HFFc6 (cell line): ENCODE data around the gene PTCHD4. TPM values are rescaled to one million over a fixed set of nuclear protein-coding genes. Genes with fewer than 3 reads are reported as not detected.
A peak's percentile ranks its signal among the peaks of the same experiment; 100 is the strongest.

Experiments used
- DNase-seq: peaks from one replicate; pipeline ENCODE4 v3.0.0-alpha.2; 2018
- H3K27ac Mint-ChIP-seq: 2 replicates; pipeline ENCODE4 v1.8.0; 2020; ENCODE audit warnings: mild to moderate bottlenecking, mixed read lengths
- H3K27me3 Mint-ChIP-seq: 2 replicates; pipeline ENCODE4 v1.8.0; 2021; ENCODE audit warnings: mild to moderate bottlenecking, moderate library complexity, mixed read lengths; ENCODE audit not compliant: insufficient read depth
- H3K36me3 Mint-ChIP-seq: 2 replicates; pipeline ENCODE4 v1.8.0; 2021; ENCODE audit warnings: low read depth, mixed read lengths
- H3K4me1 Mint-ChIP-seq: 2 replicates; pipeline ENCODE4 v1.8.0; 2020; ENCODE audit warnings: low read depth, mixed read lengths
- H3K4me3 Mint-ChIP-seq: 2 replicates; pipeline ENCODE4 v1.8.0; 2020; ENCODE audit warnings: mild to moderate bottlenecking, moderate library complexity, mixed read lengths
- H3K9me3 Mint-ChIP-seq: 2 replicates; pipeline ENCODE4 v1.8.0; 2020; ENCODE audit warnings: mild to moderate bottlenecking, mixed read lengths
- CTCF ChIP-seq: fragments of 200-600 bp; sonication (generic); IDR thresholded peaks from 2 replicates; pipeline ENCODE4 v1.5.0; 2021; ENCODE audit warnings: antibody characterized with exemption, mild to moderate bottlenecking
- total RNA-seq, 6 experiments: library from RNA; stranded (reverse); fragmentation: NEBNext Ultra II Directional; extraction: Animal tissue kit (Norgen Biotek cat#: 25700); gene quantifications; 2 replicates in 1 of 6; 3 replicates in 5 of 6; pipeline ENCODE4 v1.2.3, GENCODE V29; 2021

PTCHD4 gene
- total RNA-seq, 6 experiments from 2014 or later, result 1.2 to 9.7 (median 8.5) TPM

GRCh38 chr6:48086187-48086586 lies 24.8 kb downstream of the PTCHD4 start:
- Mint-ChIP-seq H3K4me3 (no peak overlapping the region), H3K4me1 (peaks cover 38% of the 10 kb centered on the region; the same call in 1 of the 2 replicates), H3K27ac (no peak overlapping the region), H3K9me3 (peaks cover 10% of the 10 kb centered on the region; the same call in 1 of the 2 replicates), H3K27me3 (no peaks in the 10 kb centered on the region), H3K36me3 (no peaks in the 10 kb centered on the region; the same call in 1 of the 2 replicates)
- TF ChIP-seq CTCF, result peak; percentile 60
- DNase-seq, result no peak

GRCh38 chr6:48085131-48085741 lies 25.8 kb downstream of the PTCHD4 start:
- no peaks in the 10 kb centered on the region; the same call in 1 of the 2 replicates for H3K36me3 Mint-ChIP-seq
- peaks cover 43% of the 10 kb centered on the region; the same call in 1 of the 2 replicates for H3K4me1 Mint-ChIP-seq
- TF ChIP-seq CTCF, result no peak

GRCh38 chr6:48084201-48084600 lies 26.8 kb downstream of the PTCHD4 start:
- no peak for DNase-seq
- Mint-ChIP-seq H3K27me3 (no peaks in the 10 kb centered on the region), H3K4me1 (peaks cover 38% of the 10 kb centered on the region; the same call in 1 of the 2 replicates), H3K27ac (no peak overlapping the region), H3K9me3 (peaks cover 10% of the 10 kb centered on the region; the same call in 1 of the 2 replicates), H3K4me3 (no peak overlapping the region), H3K36me3 (no peaks in the 10 kb centered on the region; the same call in 1 of the 2 replicates)
- no peak for TF ChIP-seq CTCF

More at GRCh38 chr6:48085131-48085741, 25.8 kb downstream of the PTCHD4 start:
- Mint-ChIP-seq H3K27me3 (no peaks in the 10 kb centered on the region), H3K4me3 (no peak overlapping the region), H3K27ac (no peak overlapping the region), H3K9me3 (peaks cover 10% of the 10 kb centered on the region; the same call in 1 of the 2 replicates)
- no peak for DNase-seq

GRCh38 chr6:48080227-48081009 lies 30.6 kb downstream of the PTCHD4 start:
- TF ChIP-seq CTCF, result no peak
- no peaks in the 10 kb centered on the region for H3K27me3 Mint-ChIP-seq
- peaks cover 17% of the 10 kb centered on the region for H3K9me3 Mint-ChIP-seq
- H3K4me1 Mint-ChIP-seq, result peaks cover 45% of the 10 kb centered on the region
- DNase-seq, result no peak
- no peak overlapping the region for H3K27ac Mint-ChIP-seq
- H3K4me3 Mint-ChIP-seq, result no peak overlapping the region
- H3K36me3 Mint-ChIP-seq, result peaks cover 4% of the 10 kb centered on the region; the same call in 1 of the 2 replicates

- DNase-seq, result no peak
- Mint-ChIP-seq H3K9me3 (peaks cover 7% of the 10 kb centered on the region), H3K36me3 (peaks cover 4% of the 10 kb centered on the region; the same call in 1 of the 2 replicates), H3K27ac (no peak overlapping the region), H3K27me3 (no peaks in the 10 kb centered on the region), H3K4me3 (no peak overlapping the region; the same call in 1 of the 2 replicates), H3K4me1 (peaks cover 50% of the 10 kb centered on the region)
- TF ChIP-seq CTCF, result no peak
Measured at GRCh38 chr6:48078120-48078519, 32.9 kb downstream of the PTCHD4 start.
